ENCODE measurements around the gene ARHGEF37. TPM values are rescaled to one million over a fixed set of nuclear protein-coding genes. Genes with fewer than 3 reads are reported as not detected.

The ARHGEF37 gene
- total RNA-seq, 1 experiment from 2014 or later, result 0.42 TPM

GRCh38 chr5:149603210-149603609 lies 21.9 kb downstream of the ARHGEF37 start:
- peak overlapping the region in 1 of 3 experiments; percentile 10; a peak in 1 of 7 replicates for H3K27ac Mint-ChIP-seq
- H4K91ac ChIP-seq (ENCODE audit: insufficient read length, low read depth, low read length), result no peak overlapping the region

More at GRCh38 chr5:149603210-149603609, 21.9 kb downstream of the ARHGEF37 start:
- Histone ChIP-seq H3K79me2 (ENCODE audit: insufficient read depth, low read length) (no peaks in the 10 kb centered on the region), H3K79me1 (ENCODE audit: insufficient read depth, low read depth, low read length, poor library complexity, severe bottlenecking) (no peaks in the 10 kb centered on the region), H3K4me2 (ENCODE audit: insufficient read depth, insufficient read length, low read length) (no peak overlapping the region), H3K27me3 (ENCODE audit: insufficient read depth, low read length) (no peaks in the 10 kb centered on the region), H2BK5ac (ENCODE audit: insufficient read length, low read length) (no peak overlapping the region), H2BK20ac (ENCODE audit: low read depth, low read length, poor library complexity, severe bottlenecking) (no peak overlapping the region), H3K4me1 (ENCODE audit: insufficient read depth, low read length) (no peaks in the 10 kb centered on the region), H3K18ac (ENCODE audit: insufficient read length, low read depth, low read length) (no peak overlapping the region), H3T11ph (ENCODE audit: low read length) (no peak overlapping the region), H3K4ac (ENCODE audit: low read depth, low read length) (no peak overlapping the region), H4K5ac (ENCODE audit: insufficient read length, low read depth, low read length) (no peak overlapping the region), H3K14ac (ENCODE audit: insufficient read depth, low read length) (no peak overlapping the region), H2BK120ac (ENCODE audit: low read depth, low read length, poor library complexity, severe bottlenecking) (no peak overlapping the region), H3K9ac (ENCODE audit: extremely low read depth, insufficient read length, low read length) (no peak overlapping the region), H4K8ac (replicated peaks; ENCODE audit: insufficient read length, low read depth, low read length) (no peak overlapping the region), H2BK12ac (ENCODE audit: insufficient read length, low read depth, low read length) (no peak overlapping the region), H3K56ac (ENCODE audit: insufficient read length, low read depth, low read length) (no peak overlapping the region), H4K20me1 (ENCODE audit: control insufficient read depth, insufficient read depth, insufficient read length) (no peaks in the 10 kb centered on the region), H3K9me3 (ENCODE audit: control insufficient read depth, low read depth, low read length) (no peaks in the 10 kb centered on the region), H3K23me2 (ENCODE audit: insufficient read length, low read depth, low read length, poor library complexity, severe bottlenecking) (no peaks in the 10 kb centered on the region), H3K27ac (ENCODE audit: insufficient read length, low read depth, low read length) (no peak overlapping the region), H3K23ac (ENCODE audit: insufficient read length, low read depth, low read length) (no peak overlapping the region), H2AK5ac (ENCODE audit: insufficient read length, low read length) (no peak overlapping the region), H2AFZ (ENCODE audit: low read length) (no peak overlapping the region), H2BK15ac (ENCODE audit: low read depth, low read length) (no peak overlapping the region)
- Mint-ChIP-seq H3K9me3 (no peaks in the 10 kb centered on the region), H3K36me3 (ENCODE audit: insufficient read depth in 1 of 3, low read depth in 3 of 3) (no peaks in the 10 kb centered on the region), H3K27me3 (ENCODE audit: low read depth) (no peaks in the 10 kb centered on the region), H3K4me3 (no peak overlapping the region), H3K4me1 (0 out of 4 replicates have a peak, but pooled peaks cover 0 to 2% of the 10 kb centered on the region in 2 experiments)
- no peak for TF ChIP-seq CTCF (conservative IDR thresholded peaks at IDR 0.05)
- no CpG with 5 or more reads among the region's 4 CpGs for WGBS (ENCODE audit: extremely low coverage, insufficient read length, low lambda C conversion rate)
- no peak for DNase-seq
